GM12878 (cell line): ENCODE measurements around the gene NF1. TPM values are rescaled to one million over a fixed set of nuclear protein-coding genes. Genes with fewer than 3 reads are reported as not detected.

ENCODE experiments used
- ATAC-seq: fragments of 200-7000 bp; cut with Tn5 transposase; 3 replicates; pipeline ENCODE4 v1.9.1; 2020; ENCODE audit warnings: mild to moderate bottlenecking, moderate library complexity
- BruUV-seq: library from RNA; stranded (reverse); fragments of 400-500 nt; replicated peaks from 2 replicates; lab custom pipeline; 2021; lab: Mats Ljungman, UMichigan
- CTCF ChIA-PET: fragments of 300-600 bp; sonication (Branson Sonifier 250); formaldehyde crosslinking; extraction: SDS; loops from one replicate; lab custom pipeline; 2021; ENCODE audit warnings: inconsistent platforms; lab: Yijun Ruan, JAX
- POLR2A ChIA-PET: fragments of 350-600 bp; formaldehyde crosslinking; extraction: SDS; loops from one replicate; lab custom pipeline; 2021; ENCODE audit warnings: inconsistent platforms; lab: Charles Lee
- RAD21 ChIA-PET: fragments of 300-600 bp; sonication (Branson Sonifier 250); formaldehyde crosslinking; loops from one replicate; lab custom pipeline; 2023; ENCODE audit warnings: antibody characterized with exemption; ENCODE audit not compliant: unreplicated experiment; lab: Charles Lee
- SMC1A ChIA-PET: fragments of 300-600 bp; sonication (Branson Sonifier 250); formaldehyde crosslinking; loops from one replicate; lab custom pipeline; 2023; ENCODE audit not compliant: unreplicated experiment, uncharacterized antibody; lab: Charles Lee
- DNase-seq: peaks from one replicate; pipeline ENCODE4 v3.0.0-alpha.2; 2011; ENCODE audit warnings: low read depth, low spot score
- FAIRE-seq: peaks from 3 replicates; lab custom pipeline; 2011; peaks lifted over from hg19 to GRCh38; lab: Jason Lieb, UNC
- H2AFZ ChIP-seq: 2 replicates; pipeline ENCODE4 v1.6.0; 2011; ENCODE audit warnings: low read depth, low read length, control low read depth; ENCODE audit not compliant: control insufficient read depth
- H3K27ac ChIP-seq: 2 replicates; pipeline ENCODE4 v1.5.1; 2011; ENCODE audit warnings: control low read depth; ENCODE audit not compliant: control insufficient read depth, insufficient read depth
- H3K27me3 ChIP-seq, 2 experiments: replicated peaks in 1 of 2; 2 replicates each; pipeline versions ENCODE4 v1.6.0 to v1.6.1; 2011; ENCODE audit warnings: low read length in 1 of 2; ENCODE audit not compliant: control insufficient read depth in 2 of 2, insufficient read depth in 2 of 2
- H3K36me3 ChIP-seq, 2 experiments: 2 replicates each; pipeline ENCODE4 v1.5.1; 2011; ENCODE audit warnings: low read length in 1 of 2; ENCODE audit not compliant: control insufficient read depth in 2 of 2, insufficient read depth in 2 of 2
- H3K4me1 ChIP-seq: 2 replicates; pipeline ENCODE4 v1.6.1; 2011; ENCODE audit warnings: mild to moderate bottlenecking, low read length, moderate library complexity, mixed read lengths; ENCODE audit not compliant: control insufficient read depth, insufficient read depth
- H3K4me2 ChIP-seq: 2 replicates; pipeline ENCODE4 v1.6.0; 2011; ENCODE audit warnings: control low read depth; ENCODE audit not compliant: control insufficient read depth, insufficient read depth
- H3K4me3 ChIP-seq: fragments of 200-600 bp; sonication (generic); 2 replicates; pipeline ENCODE4 v1.5.1; 2016
- H3K79me2 ChIP-seq: 2 replicates; pipeline ENCODE4 v1.6.0; 2011; ENCODE audit warnings: low read length; ENCODE audit not compliant: control insufficient read depth, insufficient read depth
- H3K9ac ChIP-seq: 2 replicates; pipeline ENCODE4 v1.8.0; 2011; ENCODE audit warnings: low read length, control low read depth, mixed read lengths; ENCODE audit not compliant: control insufficient read depth, insufficient read depth
- H3K9me3 ChIP-seq: replicated peaks from 3 replicates; pipeline ENCODE4 v1.5.1; 2011; ENCODE audit warnings: mild to moderate bottlenecking, low read length; ENCODE audit not compliant: control insufficient read depth, insufficient read depth
- H4K20me1 ChIP-seq: 2 replicates; pipeline ENCODE4 v1.6.0; 2011; ENCODE audit not compliant: control insufficient read depth, insufficient read depth
- ASH2L ChIP-seq: fragments of 300-600, 200-600 bp; sonication (generic); IDR thresholded peaks from 2 replicates; pipeline ENCODE4 v1.6.1; 2017; ENCODE audit warnings: low read depth, mild to moderate bottlenecking, borderline replicate concordance
- BCL11A ChIP-seq: IDR thresholded peaks from 2 replicates; pipeline ENCODE4 v1.6.1; 2011; ENCODE audit warnings: low read depth, low read length
- BMI1 ChIP-seq: fragments of 450-650 bp; IDR thresholded peaks from 2 replicates; pipeline ENCODE4 v1.6.1; 2016; ENCODE audit warnings: mild to moderate bottlenecking, moderate library complexity, borderline replicate concordance
- BRCA1 ChIP-seq: IDR thresholded peaks from 2 replicates; pipeline ENCODE4 v1.6.1; 2011; ENCODE audit warnings: low read depth, low read length, improper control_type of control experiment
- DPF2 ChIP-seq: fragments of 450-650 bp; IDR thresholded peaks from 2 replicates; pipeline ENCODE4 v1.6.1; 2017; ENCODE audit warnings: mild to moderate bottlenecking
- E2F4 ChIP-seq: IDR thresholded peaks from 2 replicates; pipeline ENCODE4 v1.6.1; 2012; ENCODE audit warnings: low read depth, low read length, improper control_type of control experiment
- EZH2 ChIP-seq: IDR thresholded peaks from 2 replicates; pipeline ENCODE4 v1.6.1; 2012; ENCODE audit warnings: low read depth, mild to moderate bottlenecking, control low read depth, inconsistent platforms, low read length, borderline replicate concordance; ENCODE audit not compliant: control insufficient read depth
- HDAC6 ChIP-seq: fragments of 200-600 bp; sonication (generic); IDR thresholded peaks from one replicate; pipeline ENCODE4 v1.8.0; 2017; ENCODE audit warnings: antibody characterized with exemption; ENCODE audit not compliant: unreplicated experiment
- MEF2A ChIP-seq: IDR thresholded peaks from 2 replicates; pipeline ENCODE4 v1.6.1; 2011; ENCODE audit warnings: low read depth, mild to moderate bottlenecking, low read length, moderate library complexity; ENCODE audit not compliant: insufficient read depth
- MXI1 ChIP-seq: fragments of 150-350 bp; IDR thresholded peaks from 2 replicates; pipeline ENCODE4 v1.6.1; 2011; ENCODE audit warnings: low read depth, mild to moderate bottlenecking, inconsistent platforms, low read length, improper control_type of control experiment
- POLR2AphosphoS2 ChIP-seq: IDR thresholded peaks from 2 replicates; pipeline ENCODE4 v1.6.1; 2011; ENCODE audit warnings: low read depth, mild to moderate bottlenecking, low read length, improper control_type of control experiment, moderate library complexity
- SUZ12 ChIP-seq: fragments of 200-600 bp; sonication (generic); IDR thresholded peaks from one replicate; pipeline ENCODE4 v1.6.1; 2018; ENCODE audit warnings: antibody characterized with exemption, mild to moderate bottlenecking; ENCODE audit not compliant: unreplicated experiment
- TCF12 ChIP-seq: IDR thresholded peaks from 2 replicates; pipeline ENCODE4 v1.6.1; 2011; ENCODE audit warnings: low read depth, mild to moderate bottlenecking, low read length
- TCF7 ChIP-seq: IDR thresholded peaks from 2 replicates; pipeline ENCODE4 v1.6.1; 2014; ENCODE audit warnings: antibody characterized with exemption, borderline replicate concordance
- in situ Hi-C: fragments of 300-500 bp; cut with MboI; formaldehyde crosslinking; loops from 9 replicates; pipeline ENCODE4 v1.14.3; 2018; ENCODE audit warnings: mixed read lengths
- intact Hi-C: fragments of 100-400 bp; cut with micrococcal nuclease; formaldehyde crosslinking; loops from one replicate; pipeline ENCODE4 v1.14.2; 2022; ENCODE audit not compliant: unreplicated experiment
- polyA plus RNA-seq, 11 experiments: library from polyadenylated mRNA; depleted of rRNA in 4 of 11; unstranded in 6 of 11; stranded (reverse) in 5 of 11; fragments of >200 nt; fragmentation: Nextera tagmentation in 4 of 11; fragmentation: Illumina TruSeq in 1 of 11; extraction: Ambion mirVana in 4 of 11; extraction: Trizol in 1 of 11; gene quantifications; 1 replicate in 1 of 11; 2 replicates in 10 of 11; pipeline versions ENCODE4 v1.2.1 to v1.2.3, GENCODE V29; 2011 to 2016; ENCODE audit warnings: inconsistent platforms in 2 of 11, missing spikeins in 2 of 11, low read depth in 1 of 11
- total RNA-seq, 4 experiments: library from RNA; depleted of rRNA in 3 of 4; stranded (reverse); fragments of >200 nt in 3 of 4; fragmentation: Illumina TruSeq in 1 of 4; extraction: Trizol in 1 of 4; gene quantifications; 2 replicates each; pipeline versions ENCODE4 v1.2.1 to v1.2.3, GENCODE V29; 2013 to 2021
- TF ChIP-seq, protein P1 (sequence below): IDR thresholded peaks from 2 replicates; pipeline ENCODE4 v1.6.1; 2012; ENCODE audit warnings: low read length, inconsistent platforms
- TF ChIP-seq, protein P2 (sequence below), 3 experiments: IDR thresholded peaks in 2 of 3; conservative IDR thresholded peaks in 1 of 3; 2 replicates each; pipeline ENCODE4 v1.5.1; 2011; ENCODE audit warnings: low read depth in 3 of 3, low read length in 3 of 3, mild to moderate bottlenecking in 3 of 3, control low read depth in 2 of 3, moderate library complexity in 2 of 3, inconsistent platforms in 1 of 3, mixed read lengths in 1 of 3; ENCODE audit not compliant: control insufficient read depth in 2 of 3, insufficient read depth in 1 of 3; ENCODE audit errors: extremely low read depth in 1 of 3
- TF ChIP-seq, protein P3 (sequence below): IDR thresholded peaks from 2 replicates; pipeline ENCODE4 v1.6.1; 2011; ENCODE audit warnings: low read depth, mild to moderate bottlenecking, low read length, moderate library complexity, borderline replicate concordance; ENCODE audit errors: extremely low read depth
- TF ChIP-seq, protein P4 (sequence below): IDR thresholded peaks from 2 replicates; pipeline ENCODE4 v1.6.1; 2011; ENCODE audit warnings: mild to moderate bottlenecking, low read depth, low read length, moderate library complexity; ENCODE audit not compliant: insufficient replicate concordance

NF1 gene
- total and polyA plus RNA-seq, 10 of the 15 experiments (the other 5 are each of a cell fraction or from before 2014, with no cell fraction given): 2.5 to 31.8 (median 16.6) TPM

DNA sequence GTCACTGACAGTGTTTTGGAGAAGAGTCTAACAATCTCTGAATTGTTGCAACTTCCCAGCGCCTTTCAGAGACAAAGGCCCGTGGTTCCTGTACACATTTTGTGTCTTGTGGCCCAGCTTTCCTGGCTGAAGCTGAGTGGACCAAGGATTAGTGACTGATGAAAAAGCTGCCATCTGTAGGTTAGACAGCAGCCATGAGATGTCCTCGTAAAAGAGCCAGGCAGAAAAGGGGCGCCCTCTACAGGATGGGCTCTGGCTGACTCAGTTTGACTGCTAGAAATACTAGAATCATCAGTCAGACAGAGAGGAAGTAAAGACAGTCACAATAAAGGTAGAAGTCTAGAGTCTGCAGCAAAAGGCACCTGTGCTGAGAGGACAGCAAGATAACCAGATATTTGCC is 26.5 kb upstream of the NF1 start (continued):
- TF ChIP-seq MXI1: no peak
- TF ChIP-seq, protein P1, sequence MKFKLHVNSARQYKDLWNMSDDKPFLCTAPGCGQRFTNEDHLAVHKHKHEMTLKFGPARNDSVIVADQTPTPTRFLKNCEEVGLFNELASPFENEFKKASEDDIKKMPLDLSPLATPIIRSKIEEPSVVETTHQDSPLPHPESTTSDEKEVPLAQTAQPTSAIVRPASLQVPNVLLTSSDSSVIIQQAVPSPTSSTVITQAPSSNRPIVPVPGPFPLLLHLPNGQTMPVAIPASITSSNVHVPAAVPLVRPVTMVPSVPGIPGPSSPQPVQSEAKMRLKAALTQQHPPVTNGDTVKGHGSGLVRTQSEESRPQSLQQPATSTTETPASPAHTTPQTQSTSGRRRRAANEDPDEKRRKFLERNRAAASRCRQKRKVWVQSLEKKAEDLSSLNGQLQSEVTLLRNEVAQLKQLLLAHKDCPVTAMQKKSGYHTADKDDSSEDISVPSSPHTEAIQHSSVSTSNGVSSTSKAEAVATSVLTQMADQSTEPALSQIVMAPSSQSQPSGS: no peak
- no peak for TF ChIP-seq SUZ12
- TF ChIP-seq, protein P2, sequence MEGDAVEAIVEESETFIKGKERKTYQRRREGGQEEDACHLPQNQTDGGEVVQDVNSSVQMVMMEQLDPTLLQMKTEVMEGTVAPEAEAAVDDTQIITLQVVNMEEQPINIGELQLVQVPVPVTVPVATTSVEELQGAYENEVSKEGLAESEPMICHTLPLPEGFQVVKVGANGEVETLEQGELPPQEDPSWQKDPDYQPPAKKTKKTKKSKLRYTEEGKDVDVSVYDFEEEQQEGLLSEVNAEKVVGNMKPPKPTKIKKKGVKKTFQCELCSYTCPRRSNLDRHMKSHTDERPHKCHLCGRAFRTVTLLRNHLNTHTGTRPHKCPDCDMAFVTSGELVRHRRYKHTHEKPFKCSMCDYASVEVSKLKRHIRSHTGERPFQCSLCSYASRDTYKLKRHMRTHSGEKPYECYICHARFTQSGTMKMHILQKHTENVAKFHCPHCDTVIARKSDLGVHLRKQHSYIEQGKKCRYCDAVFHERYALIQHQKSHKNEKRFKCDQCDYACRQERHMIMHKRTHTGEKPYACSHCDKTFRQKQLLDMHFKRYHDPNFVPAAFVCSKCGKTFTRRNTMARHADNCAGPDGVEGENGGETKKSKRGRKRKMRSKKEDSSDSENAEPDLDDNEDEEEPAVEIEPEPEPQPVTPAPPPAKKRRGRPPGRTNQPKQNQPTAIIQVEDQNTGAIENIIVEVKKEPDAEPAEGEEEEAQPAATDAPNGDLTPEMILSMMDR (IDR thresholded peaks at IDR 0.05 in 2 of 3, conservative IDR thresholded peaks at IDR 0.05 in 1 of 3; ENCODE audit: control insufficient read depth in 2 of 3, extremely low read depth in 1 of 3, insufficient read depth in 1 of 3, low read depth in 3 of 3, low read length in 3 of 3): peak; percentile 52 to 74 (median 58)
- no peak for TF ChIP-seq HDAC6
- no peak for TF ChIP-seq POLR2AphosphoS2
- TF ChIP-seq DPF2: no peak
- TF ChIP-seq BRCA1: no peak
- no peak for TF ChIP-seq TCF12
- TF ChIP-seq TCF7: no peak

GRCh38 chr17:31072186-31072585 is 22.6 kb upstream of the NF1 start:
- no peaks in the 10 kb centered on the region for H3K27me3 ChIP-seq
- intact Hi-C loops: loop anchor here (10.0 kb wide), 1 partner anchor 167 kb away; the partner anchor contains the start of gene TEFM
- no peak overlapping the region for H2AFZ ChIP-seq
- ATAC-seq (no peak), DNase-seq (no peak), FAIRE-seq (no peak)
- no peak overlapping the region for H3K27ac ChIP-seq
- H3K9ac ChIP-seq: no peak overlapping the region
- CTCF ChIA-PET: interaction anchor here (1.1 to 1.5 kb wide), 3 partner anchors 12 to 300 kb away, joined by 3 read pairs; no protein-coding TSS in a partner anchor
- H3K9me3 ChIP-seq: no peaks in the 10 kb centered on the region
- H3K4me1 ChIP-seq: no peaks in the 10 kb centered on the region
- BruUV-seq: no TSS peak
- RAD21 ChIA-PET: no interaction called here
- H3K4me3 ChIP-seq: no peak overlapping the region
- H3K36me3 ChIP-seq: no peaks in the 10 kb centered on the region
- H3K4me2 ChIP-seq: no peak overlapping the region
- H4K20me1 ChIP-seq: no peaks in the 10 kb centered on the region
- no peaks in the 10 kb centered on the region for H3K79me2 ChIP-seq
- in situ Hi-C loops: no loop called here
- POLR2A ChIA-PET: no interaction called here
- SMC1A ChIA-PET: interaction anchor here (0.9 kb wide), 1 partner anchor 94 kb away, joined by 3 read pairs; no protein-coding TSS in a partner anchor
- no peak for TF ChIP-seq MEF2A
- TF ChIP-seq, protein P3, sequence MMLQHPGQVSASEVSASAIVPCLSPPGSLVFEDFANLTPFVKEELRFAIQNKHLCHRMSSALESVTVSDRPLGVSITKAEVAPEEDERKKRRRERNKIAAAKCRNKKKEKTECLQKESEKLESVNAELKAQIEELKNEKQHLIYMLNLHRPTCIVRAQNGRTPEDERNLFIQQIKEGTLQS: no peak
- no peak for TF ChIP-seq BMI1
- TF ChIP-seq BRCA1: no peak
- TF ChIP-seq BCL11A: no peak
- TF ChIP-seq, protein P4, sequence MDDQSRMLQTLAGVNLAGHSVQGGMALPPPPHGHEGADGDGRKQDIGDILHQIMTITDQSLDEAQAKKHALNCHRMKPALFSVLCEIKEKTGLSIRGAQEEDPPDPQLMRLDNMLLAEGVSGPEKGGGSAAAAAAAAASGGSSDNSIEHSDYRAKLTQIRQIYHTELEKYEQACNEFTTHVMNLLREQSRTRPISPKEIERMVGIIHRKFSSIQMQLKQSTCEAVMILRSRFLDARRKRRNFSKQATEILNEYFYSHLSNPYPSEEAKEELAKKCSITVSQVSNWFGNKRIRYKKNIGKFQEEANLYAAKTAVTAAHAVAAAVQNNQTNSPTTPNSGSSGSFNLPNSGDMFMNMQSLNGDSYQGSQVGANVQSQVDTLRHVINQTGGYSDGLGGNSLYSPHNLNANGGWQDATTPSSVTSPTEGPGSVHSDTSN: no peak
- no peak for TF ChIP-seq EZH2
- TF ChIP-seq ASH2L: no peak
- TF ChIP-seq E2F4: no peak
